Hematopoietic multipotent progenitor cell treated with erythropoietin and hydrocortisone succinate and interleukin-3 and kit ligand, for 4 days (in vitro differentiated cells): Measurements from ENCODE around the gene IRX2.

Experiments
- DNase-seq: peaks from one replicate; pipeline ENCODE4 v3.0.0-alpha.2; 2015

IRX2 gene

DNA sequence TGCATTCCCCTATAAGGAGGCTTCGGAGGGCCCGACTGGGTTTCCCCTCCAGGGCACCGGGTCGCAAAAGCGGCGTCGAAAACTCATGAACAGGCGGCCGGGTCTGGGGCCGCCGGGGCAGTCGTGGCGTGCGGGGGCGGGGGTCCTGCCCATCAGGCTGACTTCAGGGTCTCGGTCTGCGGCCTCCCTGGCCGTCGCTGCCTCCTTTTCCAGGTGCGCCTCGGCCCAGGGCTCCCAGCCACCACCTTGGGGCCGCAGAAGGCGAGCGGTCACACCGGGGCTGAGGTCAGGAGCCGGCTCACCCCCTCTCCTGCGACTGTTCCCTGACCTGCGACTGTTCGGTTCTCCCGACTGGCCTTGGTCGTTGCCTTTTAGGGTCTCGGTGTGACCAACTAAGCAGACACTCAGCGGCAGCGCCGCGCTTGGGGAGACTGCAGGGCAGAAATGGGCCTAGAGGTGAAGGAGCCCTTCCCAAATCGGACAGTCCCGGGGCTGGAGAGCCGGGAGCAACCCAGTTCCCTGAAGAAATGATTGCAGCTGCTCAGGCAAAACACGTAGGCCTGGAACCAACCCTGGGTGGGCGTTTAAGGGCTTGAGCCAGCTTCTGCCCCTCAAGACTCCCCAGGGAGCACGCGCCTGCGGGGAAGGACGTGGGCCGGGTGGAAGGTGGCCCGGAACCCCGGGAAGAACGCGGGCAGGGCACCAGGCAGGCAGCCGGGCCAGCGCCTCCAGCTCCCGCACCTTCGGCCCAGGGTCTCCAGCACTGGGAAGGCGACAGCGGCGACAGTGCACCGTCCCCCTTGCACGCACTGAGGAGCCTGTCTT is 11.2 kb downstream of the IRX2 start:
- no peak for DNase-seq

- no peak for DNase-seq
Measured at GRCh38 chr5:2739360-2740050, 12.0 kb downstream of the IRX2 start.

DNA sequence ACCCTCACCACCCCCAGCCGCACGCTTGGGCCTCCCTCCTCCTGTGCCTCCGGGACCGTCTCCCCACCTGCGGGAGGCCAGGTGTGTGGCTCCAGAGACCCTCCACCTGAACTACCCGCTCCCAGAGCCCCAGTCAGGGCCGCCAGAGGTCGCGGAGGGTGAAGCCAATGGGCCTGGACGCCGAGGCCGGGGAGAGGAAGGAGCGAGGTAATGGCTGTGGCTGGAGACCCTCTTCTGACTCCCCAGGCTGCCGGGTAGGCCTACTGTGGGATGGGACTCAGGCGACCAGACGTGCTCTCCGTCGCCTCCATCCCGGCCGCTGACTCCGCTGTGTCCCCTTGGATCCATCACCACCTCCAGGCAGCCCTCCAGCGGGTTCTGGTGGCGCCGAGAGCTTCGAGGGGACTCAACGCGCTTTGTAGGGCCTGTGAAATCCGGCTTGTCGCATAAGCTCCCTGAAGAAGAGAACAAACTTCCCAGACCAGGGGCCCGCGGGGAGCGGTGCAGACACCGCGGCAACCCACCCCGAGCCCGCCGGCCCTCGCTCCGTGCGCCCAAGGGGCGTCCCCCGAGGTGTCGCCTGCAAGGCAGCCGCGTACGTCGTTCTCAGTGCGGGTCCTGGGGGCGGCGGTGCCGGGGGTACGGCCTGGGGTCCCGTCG is 12.6 kb downstream of the IRX2 start:
- DNase-seq = no peak

DNA sequence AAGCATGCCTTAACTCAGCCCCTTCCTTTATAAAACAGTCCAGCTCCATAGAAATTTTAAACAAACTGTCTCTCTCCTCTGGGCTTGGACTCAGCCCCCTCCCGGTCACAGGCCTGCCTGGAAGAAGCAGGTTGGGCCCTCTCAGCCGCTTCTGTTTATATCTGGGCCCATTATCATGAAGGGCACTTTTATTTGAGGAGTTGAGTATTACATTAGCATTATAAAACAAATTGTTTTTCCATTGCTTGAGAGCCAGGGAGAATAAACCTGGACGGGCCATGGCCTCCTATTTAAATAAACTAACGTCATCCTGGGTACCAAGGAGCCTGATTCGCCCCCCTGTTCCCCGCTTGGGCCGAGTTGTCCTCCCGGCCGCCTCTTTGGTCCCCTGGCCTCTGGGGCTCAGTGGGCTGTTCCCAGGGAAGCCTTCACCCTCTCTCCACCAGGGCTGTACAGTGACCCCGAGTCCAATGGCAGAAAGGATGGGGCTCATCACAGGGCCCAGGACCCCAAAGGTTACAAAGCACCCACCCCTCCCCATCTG is 13.2 kb downstream of the IRX2 start:
- no peak for DNase-seq

GRCh38 chr5:2737273-2738155 is 14.0 kb downstream of the IRX2 start:
- no peak for DNase-seq

DNA sequence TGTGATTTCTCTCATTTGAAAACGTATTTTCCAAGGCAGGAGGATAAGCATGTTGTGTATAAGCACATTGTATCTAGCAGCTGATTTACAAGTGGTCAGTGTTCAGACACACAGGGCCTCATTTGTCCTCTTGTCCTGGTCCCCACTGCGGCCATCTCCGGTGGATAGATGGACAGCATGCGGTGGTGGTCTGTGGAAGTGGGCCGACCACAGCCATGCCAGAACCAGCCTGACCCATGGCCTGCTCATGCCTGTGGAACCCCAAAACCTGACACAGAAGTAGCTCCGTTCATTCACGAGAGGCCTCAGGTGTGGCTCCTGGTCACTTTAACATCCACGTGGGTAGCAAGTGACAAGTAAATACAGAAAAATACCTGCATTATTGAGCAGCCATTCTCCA is 14.6 kb downstream of the IRX2 start:
- DNase-seq = no peak

- DNase-seq = no peak
Measured at GRCh38 chr5:2735996-2736395, 15.5 kb downstream of the IRX2 start.

GRCh38 chr5:2732850-2733249 is 18.6 kb downstream of the IRX2 start:
- no peak for DNase-seq

- DNase-seq = no peak
Measured at GRCh38 chr5:2732004-2732403, 19.5 kb downstream of the IRX2 start.

DNA sequence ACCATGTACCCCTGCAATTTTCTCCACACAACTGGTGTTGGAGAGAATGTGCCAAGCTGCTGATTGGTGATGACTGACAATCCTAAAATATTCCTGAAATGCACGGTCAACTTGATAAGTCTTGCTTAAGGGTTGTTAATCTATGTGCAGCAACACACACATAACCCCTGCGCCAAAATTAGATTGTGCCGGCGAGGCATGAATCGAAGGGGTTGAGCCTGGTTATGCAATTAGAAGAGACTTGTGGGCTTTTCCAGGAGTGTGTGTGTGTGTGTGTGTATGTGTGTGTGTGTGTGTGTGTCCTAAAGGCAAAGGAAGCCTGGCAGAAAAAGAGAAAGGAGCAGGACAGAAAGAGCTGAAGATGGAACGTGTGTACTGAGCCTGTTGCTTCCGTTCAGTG is 22.3 kb downstream of the IRX2 start:
- no peak for DNase-seq

DNA sequence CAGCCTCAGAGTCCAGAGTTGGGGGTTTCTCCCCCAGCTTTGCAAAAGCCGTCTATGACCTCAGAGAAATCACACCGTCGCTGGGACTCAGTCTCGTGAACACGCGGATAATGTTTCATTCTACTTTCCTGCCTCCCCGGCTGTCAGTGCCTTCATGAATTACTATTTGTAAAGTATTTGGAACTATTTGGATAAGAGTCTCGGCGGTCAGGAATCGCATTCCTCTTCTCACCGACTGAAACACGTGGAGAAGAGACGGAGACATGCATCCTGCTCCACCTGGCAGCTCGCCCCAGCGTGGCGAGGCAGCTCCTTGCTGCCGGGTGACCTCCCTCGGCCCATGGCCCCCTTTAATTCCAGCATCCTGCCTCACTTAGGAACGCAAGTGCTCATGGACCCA is 23.9 kb downstream of the IRX2 start:
- DNase-seq = no peak

DNA sequence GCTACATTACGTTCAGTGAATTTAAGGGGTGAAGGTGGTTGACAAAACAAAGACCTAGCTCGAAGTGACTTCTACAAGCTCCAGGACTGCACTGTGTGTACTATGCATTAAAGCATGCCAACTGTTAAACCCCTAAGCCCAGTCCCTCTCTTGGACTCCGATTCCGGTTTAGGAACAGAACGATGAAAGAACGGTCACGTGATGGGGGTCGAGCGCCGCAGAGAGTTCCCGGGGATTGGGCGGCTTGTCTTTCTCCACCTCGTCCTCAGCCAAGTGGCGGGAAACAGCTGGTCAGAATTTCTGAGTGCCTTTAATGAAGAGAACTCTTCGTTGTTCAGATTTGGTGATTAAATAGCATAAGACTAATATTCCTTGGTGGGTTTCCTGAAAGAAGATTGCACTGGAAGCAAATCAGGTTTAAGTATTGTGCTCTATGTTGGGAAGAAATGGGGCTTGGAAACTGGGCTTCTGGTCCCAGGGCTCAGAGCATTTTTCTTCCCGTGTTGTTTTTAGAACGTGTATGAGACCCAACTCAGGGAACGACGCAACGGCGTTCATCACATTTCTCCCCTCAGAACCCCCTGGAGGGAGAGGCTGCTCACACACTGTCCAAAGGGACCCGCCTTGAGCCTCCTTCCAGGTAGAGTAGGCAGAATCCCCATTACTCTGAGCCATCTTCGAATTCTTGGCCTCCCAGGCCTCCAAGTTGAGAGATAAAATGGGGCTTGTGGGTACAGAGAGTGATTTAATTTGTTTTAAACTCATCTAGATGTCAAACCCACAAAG is 25.3 kb downstream of the IRX2 start:
- no peak for DNase-seq

DNA sequence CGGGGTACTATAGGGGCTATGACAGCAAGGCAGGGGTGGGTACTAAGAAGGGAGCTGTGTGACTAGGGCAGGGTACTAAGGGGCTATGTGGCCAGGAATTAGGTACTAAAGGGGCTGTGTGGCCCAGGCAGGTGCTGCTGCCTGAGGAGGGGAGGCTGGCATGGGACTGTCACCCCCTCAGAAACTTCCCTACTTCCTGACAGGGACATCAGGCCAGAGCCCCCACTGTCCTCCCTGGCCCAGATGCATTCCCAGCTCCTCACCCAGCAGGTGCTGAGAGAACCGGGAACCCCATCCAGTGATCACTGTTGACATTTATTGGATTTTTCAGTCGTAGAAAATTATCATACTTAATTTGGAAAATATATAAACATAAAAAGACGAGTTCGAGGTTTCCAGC is 26.6 kb downstream of the IRX2 start:
- no peak for DNase-seq

DNA sequence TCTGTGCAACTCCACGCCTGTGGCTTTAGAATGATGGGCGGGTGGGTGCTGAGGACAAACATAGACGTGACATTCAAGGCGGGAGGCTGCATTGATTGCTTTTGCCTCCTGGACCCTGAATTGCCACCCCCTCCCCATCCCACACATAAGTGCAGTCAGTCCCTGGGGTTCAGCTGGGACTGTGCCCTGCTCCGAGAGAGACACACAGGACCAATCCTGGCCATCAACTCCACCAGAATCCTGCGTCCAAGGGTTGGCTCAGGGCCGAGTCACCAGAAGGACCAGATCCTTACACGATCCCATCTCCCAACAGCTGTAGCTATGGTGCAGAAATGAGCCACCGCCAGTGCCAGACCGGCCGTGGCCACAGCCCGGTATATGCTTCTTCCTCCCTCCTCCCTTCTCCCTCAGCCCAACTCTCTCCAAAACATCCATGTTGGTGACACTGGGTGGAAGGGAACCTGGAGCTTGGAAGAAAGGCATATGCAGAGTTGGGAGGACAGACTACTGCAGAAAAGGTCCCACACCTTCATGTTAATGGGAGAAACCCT is 27.4 kb downstream of the IRX2 start:
- DNase-seq = no peak

DNA sequence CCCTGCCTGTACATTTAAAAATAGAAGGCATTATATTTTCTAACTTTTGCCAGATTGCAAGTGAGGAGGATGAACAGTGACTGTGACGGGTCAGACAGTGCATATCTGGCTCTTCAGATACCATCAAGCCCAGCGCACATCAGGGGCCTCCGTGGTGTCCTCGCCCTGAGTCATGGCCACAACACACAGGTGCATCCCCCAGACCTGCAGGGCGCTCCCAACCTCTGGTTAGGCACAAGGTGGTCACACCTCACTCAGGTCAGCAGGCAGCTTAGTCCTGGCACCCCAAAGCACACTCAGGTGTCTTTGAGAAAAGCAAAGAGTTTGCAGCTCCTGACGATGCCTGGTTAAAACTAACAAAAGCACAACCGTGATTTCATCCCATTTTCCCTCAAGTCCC is 28.6 kb downstream of the IRX2 start:
- DNase-seq = no peak

DNA sequence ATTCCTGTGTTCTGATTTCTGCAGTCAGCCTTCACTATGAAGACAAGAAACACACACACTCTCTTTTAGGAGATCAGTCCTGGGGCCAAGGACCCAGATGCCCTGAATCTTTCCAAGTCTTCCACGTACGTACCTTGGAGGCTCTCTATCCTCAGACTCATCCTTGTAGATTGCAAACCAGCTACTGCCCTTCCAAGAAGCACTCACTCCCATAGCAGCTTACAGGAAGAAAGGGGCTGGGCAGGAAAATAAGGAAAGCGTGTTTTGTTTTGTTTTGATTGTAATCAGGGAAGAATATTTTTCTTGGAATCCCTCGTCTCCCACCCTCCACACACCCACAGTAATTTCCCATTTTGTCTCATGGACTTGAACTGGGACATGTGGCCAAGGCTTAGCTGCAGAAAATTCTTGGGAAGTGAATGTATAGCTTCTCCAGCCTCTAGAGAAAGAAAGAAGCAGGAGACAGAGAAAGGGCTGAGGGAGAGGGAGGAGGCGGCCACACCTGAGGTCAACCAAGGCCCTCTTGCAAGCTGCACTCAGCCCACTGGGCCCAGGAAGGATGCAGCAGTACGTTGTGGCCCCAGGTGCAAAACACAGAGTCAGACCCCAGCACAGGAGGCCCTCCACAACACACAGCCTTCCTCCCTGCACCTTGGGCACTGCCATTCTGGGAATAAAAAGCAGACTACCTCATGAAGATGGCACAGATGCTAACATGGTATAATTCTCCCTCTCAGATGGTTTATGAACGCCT is 29.9 kb downstream of the IRX2 start:
- DNase-seq = no peak

DNA sequence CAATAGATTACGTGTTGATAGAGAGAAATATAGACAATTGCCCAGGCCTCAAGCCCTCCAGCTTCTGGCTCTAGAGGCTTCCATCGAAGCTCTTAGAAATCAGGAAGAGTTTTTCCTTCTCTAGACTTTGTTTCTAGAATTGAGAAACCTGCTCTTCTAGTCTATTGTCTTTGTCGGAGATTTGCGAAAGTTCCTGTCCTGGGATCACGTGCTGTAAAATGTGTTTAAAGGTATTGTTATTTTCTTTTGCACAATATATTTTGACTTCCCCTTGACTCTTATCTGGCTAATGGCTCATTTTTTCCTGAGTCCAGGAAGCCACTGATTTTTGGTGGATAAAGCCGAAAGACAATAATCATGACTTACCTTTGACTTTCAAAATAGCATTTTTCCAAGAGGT is 32.1 kb downstream of the IRX2 start:
- no peak for DNase-seq

- no peak for DNase-seq
Measured at GRCh38 chr5:2718115-2718514, 33.4 kb downstream of the IRX2 start.

DNA sequence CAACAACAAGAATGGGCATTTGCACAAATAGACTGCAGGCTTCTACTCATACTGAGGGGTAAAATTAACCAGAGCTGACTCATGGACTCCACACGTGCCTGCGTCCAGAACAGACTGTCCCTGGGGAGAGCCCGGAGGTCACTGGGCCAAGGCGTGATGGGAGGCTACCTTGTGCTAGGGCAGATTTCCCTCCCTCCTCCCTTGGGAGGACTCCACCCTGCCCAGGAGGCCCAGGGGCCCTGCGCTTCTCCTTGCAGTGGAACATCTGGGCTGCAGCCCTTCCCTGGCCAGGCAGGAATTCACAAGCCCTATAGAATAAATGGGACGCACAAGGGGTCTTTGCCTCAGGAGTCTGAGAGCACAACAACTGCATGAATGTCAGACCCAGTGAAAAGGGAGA is 35.6 kb downstream of the IRX2 start:
- DNase-seq = no peak

GRCh38 chr5:2714805-2715204 is 36.7 kb downstream of the IRX2 start:
- no peak for DNase-seq

- no peak for DNase-seq
Measured at GRCh38 chr5:2714026-2714425, 37.5 kb downstream of the IRX2 start.
